Muscle layer of colon (tissue), 2 donors: ENCODE results near the gene FNBP1.
"Not testable (repeated sequence)": the region's sequence is repeated elsewhere in the genome, so short reads cannot be mapped to it uniquely, and the experiment has no call there.

Source experiments
- H3K27ac ChIP-seq: one replicate; pipeline ENCODE4 v1.7.0; 2013; ENCODE audit warnings: low read depth, mild to moderate bottlenecking, low read length, moderate library complexity
- H3K27me3 ChIP-seq, 2 donors: one replicate each; pipeline ENCODE4 v1.7.0; 2013; ENCODE audit warnings: low read length in 2 of 2, mild to moderate bottlenecking in 2 of 2; ENCODE audit not compliant: insufficient read depth in 2 of 2, control insufficient read depth in 1 of 2
- H3K36me3 ChIP-seq: one replicate; pipeline ENCODE4 v1.7.0; 2013; ENCODE audit warnings: mild to moderate bottlenecking, low read length; ENCODE audit not compliant: insufficient read depth
- H3K4me1 ChIP-seq: one replicate; pipeline ENCODE4 v1.7.0; 2013; ENCODE audit warnings: mild to moderate bottlenecking, low read length; ENCODE audit not compliant: insufficient read depth
- H3K4me3 ChIP-seq, 2 donors: one replicate each; pipeline ENCODE4 v1.7.0; 2013; ENCODE audit warnings: low read length in 2 of 2, low read depth in 1 of 2, mild to moderate bottlenecking in 1 of 2, moderate library complexity in 1 of 2
- H3K9ac ChIP-seq: one replicate; pipeline ENCODE4 v1.7.0; 2013; ENCODE audit warnings: low read length
- H3K9me3 ChIP-seq: one replicate; pipeline ENCODE4 v1.7.0; 2013; ENCODE audit warnings: mild to moderate bottlenecking, low read length
- donor health status: abdominal sarcoma.
- donor health status: Adenocarcinoma of cecum.

FNBP1 gene

GRCh38 chr9:129998491-129999140 is 44.4 kb downstream of the FNBP1 start:
- H3K27me3 ChIP-seq = no peaks in the 10 kb centered on the region
- no peak overlapping the region for H3K27ac ChIP-seq
- no peaks in the 10 kb centered on the region for H3K9me3 ChIP-seq
- peaks cover 4% of the 10 kb centered on the region for H3K36me3 ChIP-seq
- peaks cover 58% of the 10 kb centered on the region for H3K4me1 ChIP-seq
- H3K9ac ChIP-seq = no peak overlapping the region
- no peak overlapping the region for H3K4me3 ChIP-seq

GRCh38 chr9:129997706-129998105 is 45.3 kb downstream of the FNBP1 start:
- H3K27ac ChIP-seq, H3K9me3 ChIP-seq, H3K36me3 ChIP-seq, H3K4me3 ChIP-seq, H3K27me3 ChIP-seq, H3K9ac ChIP-seq: not testable (repeated sequence)
- peaks cover 58% of the 10 kb centered on the region for H3K4me1 ChIP-seq

GRCh38 chr9:129996161-129996830 is 46.7 kb downstream of the FNBP1 start:
- peak overlapping the region; percentile 61 for H3K27ac ChIP-seq
- no peak overlapping the region for H3K4me3 ChIP-seq
- H3K9ac ChIP-seq = no peak overlapping the region
- H3K27me3 ChIP-seq = no peaks in the 10 kb centered on the region
- peaks cover 64% of the 10 kb centered on the region for H3K4me1 ChIP-seq
- H3K9me3 ChIP-seq = no peaks in the 10 kb centered on the region
- H3K36me3 ChIP-seq = peaks cover 4% of the 10 kb centered on the region

- Histone ChIP-seq H3K4me1 (peaks cover 62% of the 10 kb centered on the region), H3K27ac (peak overlapping the region; percentile 61), H3K27me3 (no peaks in the 10 kb centered on the region), H3K9me3 (no peaks in the 10 kb centered on the region), H3K9ac (no peak overlapping the region), H3K4me3 (peak overlapping the region in 1 of 2 donors; percentile 3), H3K36me3 (peaks cover 7% of the 10 kb centered on the region)
Observed at GRCh38 chr9:129995409-129996160, 47.4 kb downstream of the FNBP1 start.

GRCh38 chr9:129994882-129995281 is 48.1 kb downstream of the FNBP1 start:
- H3K27ac ChIP-seq = peak overlapping the region; percentile 61
- H3K4me3 ChIP-seq = no peak overlapping the region
- H3K27me3 ChIP-seq = no peaks in the 10 kb centered on the region
- H3K9ac ChIP-seq = no peak overlapping the region
- no peaks in the 10 kb centered on the region for H3K9me3 ChIP-seq
- H3K36me3 ChIP-seq = peaks cover 9% of the 10 kb centered on the region
- peaks cover 65% of the 10 kb centered on the region for H3K4me1 ChIP-seq

GRCh38 chr9:129991139-129991538 is 51.9 kb downstream of the FNBP1 start:
- not testable (repeated sequence) for H3K27me3 ChIP-seq, H3K4me3 ChIP-seq, H3K27ac ChIP-seq, H3K9me3 ChIP-seq, H3K9ac ChIP-seq, H3K36me3 ChIP-seq
- peaks cover 42% of the 10 kb centered on the region for H3K4me1 ChIP-seq

- H3K36me3 ChIP-seq = peaks cover 9% of the 10 kb centered on the region
- H3K27ac ChIP-seq = no peak overlapping the region
- H3K4me1 ChIP-seq = peaks cover 35% of the 10 kb centered on the region
- no peak overlapping the region for H3K9ac ChIP-seq
- no peak overlapping the region for H3K4me3 ChIP-seq
- no peaks in the 10 kb centered on the region for H3K9me3 ChIP-seq
- no peaks in the 10 kb centered on the region for H3K27me3 ChIP-seq
Observed at GRCh38 chr9:129990269-129991010, 52.5 kb downstream of the FNBP1 start.

GRCh38 chr9:129989740-129990139 is 53.2 kb downstream of the FNBP1 start:
- peaks cover 9% of the 10 kb centered on the region for H3K36me3 ChIP-seq
- H3K9ac ChIP-seq = no peak overlapping the region
- no peak overlapping the region for H3K4me3 ChIP-seq
- H3K4me1 ChIP-seq = peaks cover 28% of the 10 kb centered on the region
- H3K27ac ChIP-seq = peak overlapping the region; percentile 39
- H3K9me3 ChIP-seq = no peaks in the 10 kb centered on the region
- no peaks in the 10 kb centered on the region for H3K27me3 ChIP-seq

- Histone ChIP-seq H3K9me3 (no peaks in the 10 kb centered on the region), H3K4me3 (no peak overlapping the region), H3K9ac (no peak overlapping the region), H3K27ac (peak overlapping the region; percentile 39), H3K27me3 (no peaks in the 10 kb centered on the region), H3K4me1 (peaks cover 27% of the 10 kb centered on the region), H3K36me3 (peaks cover 9% of the 10 kb centered on the region)
Observed at GRCh38 chr9:129989362-129989708, 53.7 kb downstream of the FNBP1 start.

GRCh38 chr9:129988607-129989361 is 54.2 kb downstream of the FNBP1 start:
- Histone ChIP-seq H3K27ac (no peak overlapping the region), H3K9ac (no peak overlapping the region), H3K36me3 (peaks cover 6% of the 10 kb centered on the region), H3K9me3 (no peaks in the 10 kb centered on the region), H3K27me3 (no peaks in the 10 kb centered on the region), H3K4me3 (no peak overlapping the region), H3K4me1 (peaks cover 27% of the 10 kb centered on the region)

- H3K4me1 ChIP-seq = peaks cover 28% of the 10 kb centered on the region
- H3K27me3 ChIP-seq = no peaks in the 10 kb centered on the region
- no peak overlapping the region for H3K27ac ChIP-seq
- H3K36me3 ChIP-seq = peaks cover 5% of the 10 kb centered on the region
- H3K9ac ChIP-seq = no peak overlapping the region
- no peak overlapping the region for H3K4me3 ChIP-seq
- H3K9me3 ChIP-seq = no peaks in the 10 kb centered on the region
Observed at GRCh38 chr9:129987941-129988340, 55.0 kb downstream of the FNBP1 start.
